Heart right ventricle (tissue), 16 donors: ENCODE data around the gene DPEP2NB. TPM values are rescaled to one million over a fixed set of nuclear protein-coding genes. Genes with fewer than 3 reads are reported as not detected.

Source experiments
- ATAC-seq, 8 donors: fragments of 200-7000 bp; cut with Tn5 transposase; one replicate each; pipeline ENCODE4 v1.9.1; 2020; ENCODE audit warnings: mild to moderate bottlenecking in 8 of 8, moderate library complexity in 8 of 8, moderate number of reproducible peaks in 1 of 8
- DNase-seq, 2 donors: peaks; one replicate each; pipeline ENCODE4 v3.0.0-alpha.2; 2020
- H3K27ac ChIP-seq, 10 donors: fragments of 200-600 bp; sonication (generic) in 2 of 10; one replicate each; pipeline versions ENCODE4 v1.5.0 to v1.8.0; 2020 to 2022; ENCODE audit warnings: mild to moderate bottlenecking in 3 of 10
- H3K27me3 ChIP-seq, 7 donors: fragments of 200-600 bp; one replicate each; pipeline ENCODE4 v1.8.0; 2021 to 2022; ENCODE audit warnings: mild to moderate bottlenecking in 2 of 7
- H3K36me3 ChIP-seq, 9 donors: fragments of 200-600 bp; sonication (generic) in 1 of 9; one replicate each; pipeline versions ENCODE4 v1.5.0 to v1.8.0; 2020 to 2022; ENCODE audit warnings: mild to moderate bottlenecking in 2 of 9
- H3K4me1 ChIP-seq, 9 donors: fragments of 200-600 bp; sonication (generic) in 1 of 9; one replicate each; pipeline versions ENCODE4 v1.5.0 to v1.8.0; 2020 to 2022; ENCODE audit warnings: mild to moderate bottlenecking in 4 of 9
- H3K4me3 ChIP-seq, 10 donors: fragments of 200-600 bp; sonication (generic) in 2 of 10; one replicate each; pipeline versions ENCODE4 v1.5.0 to v1.8.0; 2020 to 2022; ENCODE audit warnings: mild to moderate bottlenecking in 7 of 10, moderate library complexity in 2 of 10
- H3K9me3 ChIP-seq, 11 donors: fragments of 200-600 bp in 10 of 11; sonication (generic) in 2 of 11; one replicate each; pipeline versions ENCODE4 v1.5.0 to v1.8.0; 2013 to 2022; ENCODE audit warnings: mild to moderate bottlenecking in 2 of 11, control low read depth in 1 of 11, moderate library complexity in 1 of 11
- WGBS, 2 donors: extraction: QIAGEN DNeasy Blood & Tissue Kit; methylation state at CpG; one replicate each; pipeline ENCODE4 v1.1.7; 2013; ENCODE audit warnings: inconsistent platforms in 1 of 2; 5-methylcytosine and 5-hydroxymethylcytosine counted together
- intact Hi-C, 10 donors: fragments of 100-400 bp; cut with DNase I; formaldehyde crosslinking; loops; one replicate each; pipeline versions ENCODE4 v1.11.1 to v1.14.2; 2022
- polyA plus RNA-seq, 2 donors: library from polyadenylated mRNA; stranded (reverse); fragments of 200-250 nt; gene quantifications; one replicate each; pipeline ENCODE4 v1.2.3, GENCODE V29; 2013
- total RNA-seq, 10 donors: library from RNA; stranded (reverse); fragmentation: NEBNext Ultra II Directional in 3 of 10; extraction: Animal tissue kit (Norgen Biotek cat#: 25700) in 3 of 10; gene quantifications; one replicate each; pipeline versions ENCODE4 v1.2.1 to v1.2.4, GENCODE V29; 2021 to 2023
- TF ChIP-seq, protein P1 (sequence below), 9 donors: fragments of 200-600 bp; sonication (generic) in 2 of 9; IDR thresholded peaks; one replicate each; pipeline versions ENCODE4 v1.5.0 to v1.8.0; 2021 to 2022; ENCODE audit warnings: antibody characterized with exemption in 9 of 9, mild to moderate bottlenecking in 5 of 9, moderate library complexity in 1 of 9
- donor health status: Arrhythmogenic right ventricular cardiomyopathy.
- donor health status: ischemic (EF 13 %, LVEDD 7.1; RV severe dilation, severe dysfunction).
- donor health status: healthy with polysubstance abuse.
- donor health status: DM: no; HTN: yes; CAD: no.
- donor health status: DM: no; HTN: no; CAD: no.
- donor health status: ischemic (EF 25% LVEDD 6.9; RV normal size, moderate dysfunction).
- donor health status: ischemic (EF 25% LVEDD 5.7; RV mildly dilated, moderate dysfunction).
- donor health status: healthy.
- donor health status: DM: yes; HTN: yes; CAD: no.
- donor health status: Ischemic cardiomyopathy.
- donor health status: ischemic (EF 35%, LVEDD 5.7; RV mildly dilated, moderate dysfunction).
- donor health status: nonischemic (EF 11% LVEDD 7.7; RV severe dilation, severe dysfunction).
- donor health status: DM: yes; HTN: yes; CAD: no.
- donor health status: PGD.
- donor health status: ischemic (EF 29% LVEDD 5.4; RV normal size, mild dysfunction).
- donor health status: nonischemic (EF 23%, LVEDD 6.1; RV moderate dilation, normal function).

DPEP2NB gene
- total and polyA plus RNA-seq, 12 donors = not detected

DNA sequence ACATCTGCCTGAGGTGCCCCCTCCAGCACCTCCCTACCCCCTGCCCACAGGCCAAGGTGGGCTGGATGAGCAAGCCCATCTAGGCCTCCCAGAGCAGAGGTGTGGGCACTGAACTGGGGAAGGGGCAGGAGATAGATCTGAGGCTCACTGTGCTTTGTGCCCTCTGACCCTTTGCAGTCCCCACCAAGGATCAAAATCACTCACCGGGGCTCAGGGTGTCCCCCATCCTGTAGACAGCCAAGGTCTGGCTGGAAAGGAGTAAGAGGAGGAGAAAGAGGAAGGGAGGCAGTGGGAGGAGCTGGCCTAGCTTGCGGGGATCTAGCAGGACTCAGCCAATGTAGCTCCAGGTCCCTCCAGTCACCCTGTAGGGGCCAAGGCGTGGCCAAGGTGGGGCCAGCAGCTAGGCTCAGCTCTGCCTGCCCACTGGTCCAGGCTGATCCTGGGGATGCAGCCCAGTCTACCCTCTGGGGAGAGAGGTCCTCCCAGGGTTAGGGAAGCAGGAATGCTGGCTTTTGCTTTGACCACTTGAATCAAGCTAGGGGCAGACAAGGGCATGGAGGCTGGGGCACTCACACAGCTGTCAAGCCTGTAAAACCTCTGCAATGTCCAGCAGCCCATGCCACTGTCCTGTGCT, 49.0 kb downstream of the DPEP2NB start:
- intact Hi-C loops = loop anchor here in 1 of 10 donors (2.0 kb wide), 1 partner anchor 30 kb away; the partner anchor contains the start of gene PSMB10

DNA sequence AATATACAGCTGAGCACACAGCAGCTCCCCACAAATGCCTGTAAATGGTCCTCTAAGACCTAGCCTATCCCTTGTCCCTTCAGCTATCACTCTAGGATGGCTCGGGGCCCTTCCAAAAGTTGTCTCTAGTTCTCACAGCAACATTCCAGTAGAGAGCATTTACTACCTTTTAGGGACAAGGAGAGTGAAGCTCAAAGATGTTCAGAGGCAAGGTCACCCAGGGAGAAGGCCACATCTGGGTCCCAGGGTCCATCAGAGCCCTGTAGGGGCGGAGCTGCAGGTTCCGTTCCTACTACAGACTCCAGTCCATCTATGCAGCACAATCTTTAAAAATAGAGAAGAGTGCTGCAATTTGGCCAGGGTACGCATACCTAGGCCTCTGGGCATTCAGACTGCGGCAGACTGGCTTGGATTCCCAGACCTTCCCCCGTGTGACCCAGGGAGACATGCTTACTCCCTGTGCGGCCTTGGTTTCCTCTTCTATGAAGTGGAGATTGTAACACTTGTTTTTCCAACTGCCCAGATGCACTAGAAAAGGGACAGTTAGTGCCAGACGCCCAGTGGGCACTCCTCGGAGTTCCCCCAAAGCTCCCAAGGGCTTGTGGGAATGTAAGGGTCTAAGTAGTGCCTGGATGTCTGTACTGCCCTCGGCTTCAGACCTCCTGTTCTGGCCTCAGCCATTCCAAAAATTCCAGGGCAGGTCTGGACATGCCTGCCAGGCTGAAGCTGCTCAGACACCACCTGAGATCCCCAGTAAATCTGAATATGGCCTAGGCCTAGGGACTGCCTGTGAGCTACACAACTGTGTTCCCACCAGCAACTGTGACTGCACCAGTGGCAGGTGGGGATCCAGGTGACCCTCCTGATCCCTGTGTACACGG, 49.8 kb downstream of the DPEP2NB start:
- no peak for DNase-seq
- Histone ChIP-seq H3K4me1 (peaks cover 57 to 79% (median 65%) of the 10 kb centered on the region in 9 donors), H3K4me3 (peak overlapping the region in 9 of 10 donors; percentile 63 to 100 (median 95)), H3K36me3 (peaks cover 0 to 40% (median 19%) of the 10 kb centered on the region in 9 donors), H3K9me3 (no peaks in the 10 kb centered on the region), H3K27me3 (no peaks in the 10 kb centered on the region), H3K27ac (peak overlapping the region; percentile 48 to 100 (median 100))
- 36% methylated on average over 11 of the region's 11 CpGs for WGBS, 2 donors
- TF ChIP-seq, protein P1, sequence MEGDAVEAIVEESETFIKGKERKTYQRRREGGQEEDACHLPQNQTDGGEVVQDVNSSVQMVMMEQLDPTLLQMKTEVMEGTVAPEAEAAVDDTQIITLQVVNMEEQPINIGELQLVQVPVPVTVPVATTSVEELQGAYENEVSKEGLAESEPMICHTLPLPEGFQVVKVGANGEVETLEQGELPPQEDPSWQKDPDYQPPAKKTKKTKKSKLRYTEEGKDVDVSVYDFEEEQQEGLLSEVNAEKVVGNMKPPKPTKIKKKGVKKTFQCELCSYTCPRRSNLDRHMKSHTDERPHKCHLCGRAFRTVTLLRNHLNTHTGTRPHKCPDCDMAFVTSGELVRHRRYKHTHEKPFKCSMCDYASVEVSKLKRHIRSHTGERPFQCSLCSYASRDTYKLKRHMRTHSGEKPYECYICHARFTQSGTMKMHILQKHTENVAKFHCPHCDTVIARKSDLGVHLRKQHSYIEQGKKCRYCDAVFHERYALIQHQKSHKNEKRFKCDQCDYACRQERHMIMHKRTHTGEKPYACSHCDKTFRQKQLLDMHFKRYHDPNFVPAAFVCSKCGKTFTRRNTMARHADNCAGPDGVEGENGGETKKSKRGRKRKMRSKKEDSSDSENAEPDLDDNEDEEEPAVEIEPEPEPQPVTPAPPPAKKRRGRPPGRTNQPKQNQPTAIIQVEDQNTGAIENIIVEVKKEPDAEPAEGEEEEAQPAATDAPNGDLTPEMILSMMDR (IDR thresholded peaks at IDR 0.05) = no peak
- intact Hi-C loops = loop anchor here in 1 of 10 donors (2.0 kb wide), 1 partner anchor 29 kb away; the partner anchor contains the start of gene PSMB10
- peak in 2 of 8 donors; percentile 7 to 13 for ATAC-seq

More for the DNA sequence above, 49.0 kb downstream of the DPEP2NB start:
- peaks cover 50 to 71% (median 58%) of the 10 kb centered on the region in 9 donors for H3K4me1 ChIP-seq
- peak in 5 of 8 donors; percentile 11 to 32 (median 11) for ATAC-seq
- no peaks in the 10 kb centered on the region for H3K9me3 ChIP-seq
- peak overlapping the region; percentile 63 to 100 (median 94) for H3K4me3 ChIP-seq
- TF ChIP-seq, protein P1 (IDR thresholded peaks at IDR 0.05) = no peak
- peak overlapping the region; percentile 48 to 100 (median 100) for H3K27ac ChIP-seq
- DNase-seq = peak; percentile 37 to 53
- H3K36me3 ChIP-seq = peaks cover 0 to 33% (median 11%) of the 10 kb centered on the region in 9 donors
- no peaks in the 10 kb centered on the region for H3K27me3 ChIP-seq
- 30 to 34% methylated on average over 3 of the region's 3 CpGs for WGBS, 2 donors

- ATAC-seq (no peak), DNase-seq (no peak)
- intact Hi-C loops = no loop called here
- Histone ChIP-seq H3K36me3 (peaks cover 0 to 53% (median 24%) of the 10 kb centered on the region in 9 donors), H3K4me1 (peaks cover 71 to 90% (median 78%) of the 10 kb centered on the region in 9 donors), H3K9me3 (no peaks in the 10 kb centered on the region), H3K4me3 (peak overlapping the region in 2 of 10 donors; percentile 17 to 25), H3K27me3 (no peaks in the 10 kb centered on the region), H3K27ac (peak overlapping the region in 9 of 10 donors; percentile 94 to 100 (median 100))
- 55 to 64% methylated on average over 6 of the region's 6 CpGs for WGBS, 2 donors
- TF ChIP-seq, protein P1 (IDR thresholded peaks at IDR 0.05) = no peak
Measured at GRCh38 chr16:67964477-67965131, 51.1 kb downstream of the DPEP2NB start.
